Stomach (tissue), 4 donors: ENCODE measurements around the gene MAT2A.

ENCODE experiments used
- EP300 ChIP-seq: sonication (generic); formaldehyde crosslinking; IDR thresholded peaks from one replicate; pipeline ENCODE4 v1.6.1; 2017; ENCODE audit warnings: antibody characterized with exemption
- POLR2A ChIP-seq, 4 donors: fragments of 450-650 bp; IDR thresholded peaks; one replicate each; pipeline ENCODE4 v1.6.1; 2016; ENCODE audit warnings: antibody characterized with exemption in 4 of 4, control low read depth in 2 of 4, mild to moderate bottlenecking in 1 of 4, moderate library complexity in 1 of 4
- POLR2AphosphoS5 ChIP-seq, 3 donors: sonication (generic); formaldehyde crosslinking; IDR thresholded peaks; one replicate each; pipeline ENCODE4 v1.6.1; 2016; ENCODE audit warnings: antibody characterized with exemption in 3 of 3
- TF ChIP-seq, protein P1 (sequence below), 7 experiments: fragments of 450-650 bp in 4 of 7; fragments of 200-600 bp in 3 of 7; sonication (generic) in 3 of 7; IDR thresholded peaks; one replicate each; pipeline ENCODE4 v1.5.1; 2016 to 2019; ENCODE audit warnings: antibody characterized with exemption in 7 of 7, control low read depth in 2 of 7, mild to moderate bottlenecking in 1 of 7

DNA sequence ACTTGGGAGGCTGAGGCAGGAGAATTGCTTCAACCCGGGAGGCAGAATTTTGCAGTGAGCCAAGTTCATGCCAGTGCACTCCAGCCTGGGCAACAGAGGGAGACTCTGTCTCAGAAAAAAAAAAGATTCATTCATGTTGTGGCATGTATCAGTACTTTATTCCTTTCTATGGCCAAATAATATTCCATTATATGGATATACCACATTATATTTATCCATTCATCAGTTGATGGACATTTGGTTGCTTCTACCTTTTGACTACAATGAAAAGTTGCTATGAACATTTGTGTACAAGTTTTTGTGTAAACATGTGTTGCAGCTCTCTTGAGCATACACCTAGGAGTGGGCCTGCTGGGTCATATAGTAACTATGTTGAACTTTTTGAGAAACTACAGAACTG is 9.2 kb upstream of the MAT2A start:
- no peak for TF ChIP-seq POLR2AphosphoS5 (IDR thresholded peaks at IDR 0.05)
- TF ChIP-seq, protein P1, sequence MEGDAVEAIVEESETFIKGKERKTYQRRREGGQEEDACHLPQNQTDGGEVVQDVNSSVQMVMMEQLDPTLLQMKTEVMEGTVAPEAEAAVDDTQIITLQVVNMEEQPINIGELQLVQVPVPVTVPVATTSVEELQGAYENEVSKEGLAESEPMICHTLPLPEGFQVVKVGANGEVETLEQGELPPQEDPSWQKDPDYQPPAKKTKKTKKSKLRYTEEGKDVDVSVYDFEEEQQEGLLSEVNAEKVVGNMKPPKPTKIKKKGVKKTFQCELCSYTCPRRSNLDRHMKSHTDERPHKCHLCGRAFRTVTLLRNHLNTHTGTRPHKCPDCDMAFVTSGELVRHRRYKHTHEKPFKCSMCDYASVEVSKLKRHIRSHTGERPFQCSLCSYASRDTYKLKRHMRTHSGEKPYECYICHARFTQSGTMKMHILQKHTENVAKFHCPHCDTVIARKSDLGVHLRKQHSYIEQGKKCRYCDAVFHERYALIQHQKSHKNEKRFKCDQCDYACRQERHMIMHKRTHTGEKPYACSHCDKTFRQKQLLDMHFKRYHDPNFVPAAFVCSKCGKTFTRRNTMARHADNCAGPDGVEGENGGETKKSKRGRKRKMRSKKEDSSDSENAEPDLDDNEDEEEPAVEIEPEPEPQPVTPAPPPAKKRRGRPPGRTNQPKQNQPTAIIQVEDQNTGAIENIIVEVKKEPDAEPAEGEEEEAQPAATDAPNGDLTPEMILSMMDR (IDR thresholded peaks at IDR 0.05) = no peak
- TF ChIP-seq POLR2A (IDR thresholded peaks at IDR 0.05) = no peak
- no peak for TF ChIP-seq EP300
